ENCODE measurements around the gene CC2D2B. TPM values are rescaled to one million over a fixed set of nuclear protein-coding genes. Genes with fewer than 3 reads are reported as not detected.

CC2D2B gene
- total RNA-seq, 1 experiment from 2014 or later: not detected

DNA sequence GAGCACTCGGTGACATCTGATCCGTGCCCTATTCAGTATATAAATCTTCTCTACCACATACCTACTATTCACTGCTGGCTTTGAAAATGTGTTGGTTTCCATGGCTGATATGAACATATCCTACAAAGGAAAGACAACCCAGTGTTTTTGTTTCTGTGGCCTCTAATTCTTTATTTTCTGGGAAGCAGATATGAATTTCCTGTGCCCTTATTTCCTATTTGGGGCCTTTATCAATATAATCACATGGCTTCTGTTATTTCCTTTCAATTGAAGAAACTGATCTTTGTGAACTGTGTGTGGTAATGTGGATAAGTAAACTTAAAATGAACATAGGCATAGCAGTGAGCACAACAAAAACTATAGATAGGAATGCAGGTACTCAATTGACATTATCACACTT, 146.2 kb downstream of the CC2D2B start:
- TF ChIP-seq EZH2 (IDR thresholded peaks at IDR 0.05; ENCODE audit: borderline replicate concordance, low read depth, low read length, poor library complexity, severe bottlenecking) (no peak), CTCF (conservative IDR thresholded peaks at IDR 0.05; ENCODE audit: low read depth, low read length) (no peak)
- no peak for DNase-seq (ENCODE audit: low spot score)
- Histone ChIP-seq H3K4me1 (ENCODE audit: insufficient read depth, low read length, poor library complexity, severe bottlenecking) (no peaks in the 10 kb centered on the region), H3K36me3 (ENCODE audit: insufficient read depth, low read length, poor library complexity, severe bottlenecking) (peaks cover 33% of the 10 kb centered on the region), H3K9me3 (ENCODE audit: low read depth, low read length, poor library complexity, severe bottlenecking) (no peaks in the 10 kb centered on the region), H3K27me3 (replicated peaks; ENCODE audit: insufficient read depth, low read depth, low read length, poor library complexity) (no peaks in the 10 kb centered on the region), H3K27ac (ENCODE audit: low read depth, low read length, poor library complexity, severe bottlenecking) (no peak overlapping the region), H3K4me3 (ENCODE audit: low read depth, low read length, poor library complexity, severe bottlenecking) (no peak overlapping the region)
- intact Hi-C loops (cut with micrococcal nuclease; ENCODE audit: unreplicated experiment): no loop called here
- ChIA-PET POLR2A (ENCODE audit: low non-redundant PET) (no interaction called here), CTCF (no interaction called here)
- no TSS peak for BruUV-seq (replicated peaks)

GRCh38 chr10:96056787-96057186, 149.0 kb downstream of the CC2D2B start:
- H3K4me3 ChIP-seq (ENCODE audit: low read depth, low read length, poor library complexity, severe bottlenecking): no peak overlapping the region
- no TSS peak for BruUV-seq (replicated peaks)
- no peak overlapping the region for H3K27ac ChIP-seq (ENCODE audit: low read depth, low read length, poor library complexity, severe bottlenecking)
- no peaks in the 10 kb centered on the region for H3K9me3 ChIP-seq (ENCODE audit: low read depth, low read length, poor library complexity, severe bottlenecking)
- CTCF ChIA-PET: no interaction called here
- no peak for TF ChIP-seq CTCF (conservative IDR thresholded peaks at IDR 0.05; ENCODE audit: low read depth, low read length)
- no peak for TF ChIP-seq EZH2 (IDR thresholded peaks at IDR 0.05; ENCODE audit: borderline replicate concordance, low read depth, low read length, poor library complexity, severe bottlenecking)
- intact Hi-C loops (cut with micrococcal nuclease; ENCODE audit: unreplicated experiment): no loop called here
- H3K36me3 ChIP-seq (ENCODE audit: insufficient read depth, low read length, poor library complexity, severe bottlenecking): peaks cover 46% of the 10 kb centered on the region
- POLR2A ChIA-PET (ENCODE audit: low non-redundant PET): interaction anchor here (0.6 kb wide), 1 partner anchor 130 kb away, joined by 4 read pairs; no protein-coding TSS in a partner anchor
- DNase-seq (ENCODE audit: low spot score): no peak
- no peaks in the 10 kb centered on the region for H3K27me3 ChIP-seq (replicated peaks; ENCODE audit: insufficient read depth, low read depth, low read length, poor library complexity)
- H3K4me1 ChIP-seq (ENCODE audit: insufficient read depth, low read length, poor library complexity, severe bottlenecking): no peaks in the 10 kb centered on the region

GRCh38 chr10:96061232-96061631, 153.5 kb downstream of the CC2D2B start:
- Histone ChIP-seq H3K36me3 (ENCODE audit: insufficient read depth, low read length, poor library complexity, severe bottlenecking) (peaks cover 44% of the 10 kb centered on the region), H3K27ac (ENCODE audit: low read depth, low read length, poor library complexity, severe bottlenecking) (no peak overlapping the region), H3K27me3 (replicated peaks; ENCODE audit: insufficient read depth, low read depth, low read length, poor library complexity) (no peaks in the 10 kb centered on the region), H3K4me3 (ENCODE audit: low read depth, low read length, poor library complexity, severe bottlenecking) (no peak overlapping the region), H3K4me1 (ENCODE audit: insufficient read depth, low read length, poor library complexity, severe bottlenecking) (no peaks in the 10 kb centered on the region), H3K9me3 (ENCODE audit: low read depth, low read length, poor library complexity, severe bottlenecking) (no peaks in the 10 kb centered on the region)
- TF ChIP-seq CTCF (conservative IDR thresholded peaks at IDR 0.05; ENCODE audit: low read depth, low read length) (no peak), EZH2 (IDR thresholded peaks at IDR 0.05; ENCODE audit: borderline replicate concordance, low read depth, low read length, poor library complexity, severe bottlenecking) (no peak)
- DNase-seq (ENCODE audit: low spot score): no peak
- no TSS peak for BruUV-seq (replicated peaks)
- POLR2A ChIA-PET (ENCODE audit: low non-redundant PET): no interaction called here
- intact Hi-C loops (cut with micrococcal nuclease; ENCODE audit: unreplicated experiment): no loop called here
- CTCF ChIA-PET: no interaction called here
